Nephron progenitor cell (in vitro differentiated cells): ENCODE data around the gene C3orf80.
"Not testable (repeated sequence)": the region's sequence is repeated elsewhere in the genome, so short reads cannot be mapped to it uniquely, and the experiment has no call there.

ENCODE experiments used
- DNase-seq: peaks from one replicate; pipeline ENCODE4 v3.0.0; 2021
- H3K27ac Mint-ChIP-seq: 2 replicates; pipeline ENCODE4 v1.8.0; 2021; ENCODE audit warnings: mild to moderate bottlenecking, moderate library complexity, mixed read lengths
- H3K27me3 Mint-ChIP-seq: 2 replicates; pipeline ENCODE4 v1.8.0; 2021; ENCODE audit warnings: mild to moderate bottlenecking, low read depth, mixed read lengths; ENCODE audit not compliant: poor library complexity
- H3K36me3 Mint-ChIP-seq: 2 replicates; pipeline ENCODE4 v1.8.0; 2021; ENCODE audit warnings: low read depth, mixed read lengths
- H3K4me1 Mint-ChIP-seq: 2 replicates; pipeline ENCODE4 v1.8.0; 2021; ENCODE audit warnings: mixed read lengths
- H3K4me3 Mint-ChIP-seq: 2 replicates; pipeline ENCODE4 v1.8.0; 2021; ENCODE audit warnings: mild to moderate bottlenecking, moderate library complexity, mixed read lengths
- H3K9me3 Mint-ChIP-seq: 2 replicates; pipeline ENCODE4 v1.8.0; 2021; ENCODE audit warnings: mild to moderate bottlenecking, moderate library complexity, mixed read lengths
- CTCF ChIP-seq: fragments of 200-600 bp; sonication (generic); IDR thresholded peaks from 2 replicates; pipeline ENCODE4 v1.5.0; 2021; ENCODE audit warnings: antibody characterized with exemption

Gene C3orf80

GRCh38 chr3:160225176-160226025 is at the start of gene C3orf80:
Gene C3orf80, plus strand, starts transcription at chr3:160225422. Its CDS starts 214 bp downstream, at chr3:160225636.
- peaks cover 67% of the 10 kb centered on the region for H3K27me3 Mint-ChIP-seq
- peaks cover 19% of the 10 kb centered on the region for H3K4me1 Mint-ChIP-seq
- no peaks in the 10 kb centered on the region for H3K36me3 Mint-ChIP-seq
- DNase-seq: peak; percentile 79
- H3K27ac Mint-ChIP-seq: no peak within 1 kb of the TSS
- no peaks in the 10 kb centered on the region for H3K9me3 Mint-ChIP-seq
- TF ChIP-seq CTCF: no peak
- peak within 1 kb of the TSS; percentile 88 for H3K4me3 Mint-ChIP-seq

- H3K4me3 Mint-ChIP-seq: no peak overlapping the region
- no peak for TF ChIP-seq CTCF
- peaks cover 15% of the 10 kb centered on the region for H3K36me3 Mint-ChIP-seq
Measured at GRCh38 chr3:160176923-160177322, 48.3 kb upstream of the C3orf80 start.

GRCh38 chr3:160178661-160179060 is 46.6 kb upstream of the C3orf80 start:
- not testable (repeated sequence) for H3K27me3 Mint-ChIP-seq, DNase-seq

More at GRCh38 chr3:160176923-160177322, 48.3 kb upstream of the C3orf80 start:
- Mint-ChIP-seq H3K4me1 (peaks cover 35% of the 10 kb centered on the region), H3K9me3 (peaks cover 25% of the 10 kb centered on the region), H3K27me3 (peaks cover 3% of the 10 kb centered on the region), H3K27ac (no peak overlapping the region)
- no peak for DNase-seq

GRCh38 chr3:160179403-160179802 is 45.8 kb upstream of the C3orf80 start:
- Mint-ChIP-seq H3K36me3 (peaks cover 15% of the 10 kb centered on the region), H3K4me1 (peaks cover 35% of the 10 kb centered on the region), H3K27ac (peak overlapping the region; percentile 88), H3K9me3 (peaks cover 25% of the 10 kb centered on the region), H3K4me3 (peak overlapping the region; percentile 58)
- DNase-seq, H3K27me3 Mint-ChIP-seq: not testable (repeated sequence)

More at GRCh38 chr3:160178661-160179060, 46.6 kb upstream of the C3orf80 start:
- Mint-ChIP-seq H3K36me3 (peaks cover 15% of the 10 kb centered on the region), H3K4me1 (peaks cover 33% of the 10 kb centered on the region), H3K9me3 (peaks cover 25% of the 10 kb centered on the region)
- not testable (repeated sequence) for H3K4me3 Mint-ChIP-seq, H3K27ac Mint-ChIP-seq

GRCh38 chr3:160179906-160180305 is 45.3 kb upstream of the C3orf80 start:
- DNase-seq: no peak
- H3K9me3 Mint-ChIP-seq: peaks cover 25% of the 10 kb centered on the region
- H3K4me3 Mint-ChIP-seq: peak overlapping the region; percentile 58
- no peak for TF ChIP-seq CTCF
- H3K4me1 Mint-ChIP-seq: peaks cover 40% of the 10 kb centered on the region
- peaks cover 3% of the 10 kb centered on the region for H3K27me3 Mint-ChIP-seq
- H3K27ac Mint-ChIP-seq: peak overlapping the region; percentile 88
- peaks cover 15% of the 10 kb centered on the region for H3K36me3 Mint-ChIP-seq

GRCh38 chr3:160180581-160181216 is 44.5 kb upstream of the C3orf80 start:
- peaks cover 25% of the 10 kb centered on the region for H3K9me3 Mint-ChIP-seq
- peak; percentile 31 for DNase-seq
- TF ChIP-seq CTCF: no peak
- peaks cover 5% of the 10 kb centered on the region for H3K27me3 Mint-ChIP-seq
- H3K4me1 Mint-ChIP-seq: peaks cover 48% of the 10 kb centered on the region
- H3K36me3 Mint-ChIP-seq: peaks cover 15% of the 10 kb centered on the region
- peak overlapping the region; percentile 58 for H3K4me3 Mint-ChIP-seq
- H3K27ac Mint-ChIP-seq: peak overlapping the region; percentile 88
